ENCODE measurements around the gene LRRC4.

LRRC4 gene

DNA sequence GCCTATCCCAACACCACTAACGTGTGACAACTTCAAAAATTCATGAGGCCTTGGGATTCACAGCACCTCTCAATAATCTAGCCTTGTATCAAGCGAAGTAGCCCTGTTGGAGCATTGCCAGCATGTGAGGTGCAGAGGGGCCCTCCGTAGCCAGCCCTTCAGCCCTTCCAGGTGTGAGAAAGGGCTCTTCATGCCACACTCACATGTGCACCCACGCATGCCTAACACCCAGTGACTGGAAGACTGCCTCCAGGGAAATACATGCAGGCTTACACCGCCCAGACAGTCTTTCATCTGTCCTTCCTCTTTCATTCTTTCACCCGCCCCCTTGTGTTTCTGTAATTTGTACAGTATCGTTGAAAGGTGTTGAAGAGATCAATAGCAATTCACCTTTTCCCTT, 26.1 kb downstream of the LRRC4 start:
- DNase-seq = no peak

DNA sequence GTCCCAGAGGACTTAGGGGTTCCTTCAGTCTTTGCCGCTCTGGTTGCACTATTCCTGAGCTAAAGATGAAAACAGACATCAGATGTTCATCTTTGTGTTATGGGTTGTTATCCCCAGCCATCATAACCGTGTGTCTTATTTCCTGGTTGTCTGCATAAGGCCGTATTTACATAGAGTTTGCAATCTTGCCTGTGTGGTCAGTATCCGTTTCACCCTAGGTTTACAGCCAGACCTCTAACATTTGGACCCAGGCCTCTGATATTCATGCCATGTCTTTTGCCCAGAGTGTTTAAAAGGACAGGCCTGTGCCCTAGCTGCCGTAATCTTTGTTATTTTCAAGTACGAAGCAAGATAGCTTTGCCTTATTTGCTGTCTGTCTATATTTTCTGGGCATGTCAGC, 26.6 kb downstream of the LRRC4 start:
- no peak for DNase-seq

DNA sequence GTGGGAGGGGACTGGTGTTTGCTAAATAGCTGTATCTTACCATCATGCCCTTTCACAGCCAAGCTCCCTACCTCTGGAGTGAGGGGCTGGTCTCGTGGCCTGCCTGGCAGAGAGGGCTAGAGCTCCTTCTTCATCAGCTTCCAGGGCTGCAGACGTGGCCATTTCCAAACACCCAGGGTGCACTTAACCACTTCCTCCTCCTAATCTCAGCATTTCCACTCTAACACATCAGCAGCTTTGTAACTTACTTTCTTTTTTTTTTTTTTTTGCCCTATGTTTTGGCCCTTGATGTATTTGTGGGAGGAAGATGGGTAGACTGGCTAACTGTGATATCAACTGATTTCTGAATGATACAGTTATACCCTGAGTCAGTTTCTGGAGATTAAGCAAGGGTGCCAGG, 27.4 kb downstream of the LRRC4 start:
- no peak for DNase-seq

DNA sequence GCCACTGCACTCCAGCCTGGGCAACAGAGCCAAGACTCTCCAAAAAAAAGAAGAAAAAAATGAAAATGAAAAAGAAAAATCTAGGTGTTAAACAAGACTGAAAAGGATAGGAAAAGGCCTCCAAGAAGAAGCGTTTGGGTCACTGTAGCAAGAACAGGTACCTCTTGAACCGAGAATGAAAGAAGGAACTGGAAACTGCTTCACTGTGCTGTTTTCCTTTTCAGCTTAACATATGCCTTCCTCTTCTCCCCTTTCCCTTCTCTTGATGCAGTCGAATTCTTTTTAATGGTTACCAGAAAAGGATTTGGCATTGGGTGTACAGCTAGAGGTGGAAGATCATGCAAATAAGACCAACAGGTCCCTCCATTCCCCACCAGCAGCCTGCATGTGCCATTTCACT, 28.1 kb downstream of the LRRC4 start:
- no peak for DNase-seq

DNA sequence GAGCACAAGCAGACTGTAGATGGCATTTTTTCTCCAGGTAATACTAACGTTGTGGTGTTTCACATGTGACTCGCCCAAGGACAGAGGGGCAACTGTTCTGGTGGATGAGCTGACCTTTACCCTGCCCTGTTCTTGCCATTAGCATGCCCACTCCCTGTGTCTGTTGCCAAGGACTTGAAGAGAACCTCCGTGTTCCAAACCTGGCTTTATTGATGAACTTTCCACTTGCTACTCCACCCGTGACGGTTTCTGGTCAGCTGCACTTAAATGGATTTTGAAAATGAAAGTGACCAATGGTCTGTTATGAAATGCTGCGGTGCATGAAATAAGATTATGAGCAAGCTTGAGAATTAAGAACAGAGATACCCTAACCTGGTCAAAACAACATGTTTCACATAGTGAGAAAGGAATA, 30.4 kb downstream of the LRRC4 start:
- DNase-seq = no peak

DNA sequence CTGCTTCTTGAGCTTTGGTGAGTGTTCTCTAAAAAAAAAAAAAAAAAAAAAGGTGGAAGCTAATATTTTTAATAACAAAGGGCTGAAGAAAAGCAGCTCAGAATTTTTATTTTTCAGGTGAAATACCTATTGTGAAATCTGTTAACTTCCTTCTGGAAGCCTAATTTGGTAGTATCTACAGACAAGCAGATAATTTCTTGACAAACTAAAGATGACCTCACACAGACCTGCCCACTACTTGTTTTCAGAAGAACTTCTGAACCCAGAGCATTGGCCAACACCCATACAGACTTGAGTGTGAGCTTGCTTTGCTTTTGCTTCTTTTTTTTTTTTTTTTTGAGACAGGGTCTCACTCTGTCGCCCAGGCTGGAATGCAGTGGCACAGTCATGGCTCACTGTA, 31.2 kb downstream of the LRRC4 start:
- DNase-seq = no peak

DNA sequence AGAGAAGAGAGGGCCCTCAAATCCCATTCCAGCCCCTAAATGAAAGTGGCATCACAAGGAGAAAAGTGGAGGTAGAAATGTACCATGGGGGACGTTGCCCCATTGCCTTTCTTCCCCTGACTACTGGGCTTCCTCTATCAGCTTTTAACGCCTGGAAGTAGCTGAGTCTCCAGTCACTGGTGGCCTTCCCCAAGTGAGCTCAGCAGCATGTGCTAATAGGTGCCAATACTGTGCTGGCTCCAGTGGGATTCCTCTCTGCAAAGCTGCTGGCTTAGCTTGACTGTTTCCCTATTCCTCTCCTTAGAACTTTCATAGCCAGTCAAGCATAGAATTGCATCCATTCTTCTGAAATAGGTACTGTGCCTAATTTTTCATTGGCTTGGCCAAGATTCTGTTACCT, 32.6 kb downstream of the LRRC4 start:
- no peak for DNase-seq

DNA sequence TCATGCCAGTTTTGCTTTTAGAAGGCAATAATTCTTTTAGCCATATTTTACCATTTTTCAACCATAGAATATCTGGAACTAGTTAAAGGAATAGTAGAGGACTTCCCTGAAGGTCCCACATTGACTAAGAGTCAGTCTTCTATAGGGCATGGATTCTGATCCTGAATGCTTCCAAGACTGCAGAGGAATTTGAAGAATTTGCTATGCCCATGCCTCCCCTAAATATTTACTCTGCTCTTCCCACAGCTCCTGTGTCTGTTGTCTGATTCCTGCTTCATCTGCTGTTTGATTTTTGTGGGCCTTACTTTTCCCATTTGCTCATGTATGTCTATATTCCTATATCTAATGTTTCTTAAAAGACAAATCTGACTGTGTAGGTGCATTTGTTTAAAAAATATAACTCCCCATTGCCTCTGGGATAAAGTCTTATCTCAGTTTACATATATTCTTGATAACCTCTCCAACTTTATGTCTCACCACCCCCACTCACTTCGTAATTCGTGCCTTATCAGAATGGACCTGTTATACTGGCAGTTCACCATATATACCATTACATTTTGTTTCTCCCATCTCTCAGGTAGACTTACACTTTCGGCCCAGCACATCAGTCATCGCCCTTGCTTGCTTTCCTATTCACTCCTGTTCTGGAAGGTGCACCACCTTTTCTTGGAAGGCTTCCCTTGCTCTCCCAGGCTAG, 33.9 kb downstream of the LRRC4 start:
- DNase-seq = no peak

DNA sequence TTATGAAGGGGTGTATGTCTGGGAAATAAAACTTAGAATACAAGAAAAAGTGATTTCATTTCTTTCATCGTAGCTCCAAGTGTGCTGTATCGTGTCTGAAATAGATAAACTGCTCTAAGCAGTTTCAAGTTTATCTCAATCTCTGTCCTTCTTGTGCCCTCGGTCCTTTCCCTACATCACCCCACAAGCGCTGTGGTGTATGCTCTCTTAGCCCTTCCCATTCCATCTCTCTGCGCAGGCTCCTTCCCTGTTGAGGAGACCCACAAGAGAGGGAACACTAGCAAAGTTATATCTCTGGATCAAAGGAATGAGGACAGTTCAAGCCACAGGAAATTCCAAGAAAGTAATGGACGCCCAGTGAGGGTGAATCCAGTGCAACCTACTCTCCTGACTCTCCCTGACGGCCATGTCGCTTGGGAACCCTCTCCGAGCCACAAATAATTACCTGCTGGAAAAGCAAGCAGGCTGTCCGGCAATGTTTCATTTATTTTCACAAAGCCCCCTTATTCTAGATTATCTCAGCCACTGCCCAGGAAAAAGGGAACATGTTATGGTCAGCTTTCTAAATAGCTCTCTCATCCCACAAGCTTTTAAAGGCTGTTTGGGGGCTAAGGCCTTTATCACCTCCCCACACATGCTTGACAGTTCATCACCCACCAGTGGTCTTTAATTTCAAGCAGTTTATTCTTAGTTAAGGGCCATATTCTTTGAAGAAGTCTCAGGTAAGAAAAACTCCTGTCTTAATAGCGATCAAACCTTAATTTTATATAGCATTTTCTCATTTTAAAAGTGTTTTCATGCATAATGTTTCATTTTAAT, 34.8 kb downstream of the LRRC4 start:
- no peak for DNase-seq

DNA sequence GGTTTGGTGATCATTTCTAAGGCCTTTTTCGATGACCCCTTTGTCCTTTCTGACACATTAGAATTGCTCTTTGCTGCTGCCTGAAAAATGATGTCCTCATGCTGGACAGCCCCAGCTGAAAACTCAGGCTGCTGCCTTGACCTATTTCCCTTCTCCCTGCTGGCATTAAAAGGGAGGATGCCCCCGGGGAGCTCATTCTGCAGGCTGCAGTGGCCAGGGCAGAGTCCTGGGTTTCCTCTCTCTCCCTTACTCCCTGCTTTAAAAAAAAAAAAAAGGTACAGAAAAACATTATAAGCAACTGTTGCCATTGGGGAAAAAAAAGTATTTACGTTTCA, 35.4 kb downstream of the LRRC4 start:
- no peak for DNase-seq

DNA sequence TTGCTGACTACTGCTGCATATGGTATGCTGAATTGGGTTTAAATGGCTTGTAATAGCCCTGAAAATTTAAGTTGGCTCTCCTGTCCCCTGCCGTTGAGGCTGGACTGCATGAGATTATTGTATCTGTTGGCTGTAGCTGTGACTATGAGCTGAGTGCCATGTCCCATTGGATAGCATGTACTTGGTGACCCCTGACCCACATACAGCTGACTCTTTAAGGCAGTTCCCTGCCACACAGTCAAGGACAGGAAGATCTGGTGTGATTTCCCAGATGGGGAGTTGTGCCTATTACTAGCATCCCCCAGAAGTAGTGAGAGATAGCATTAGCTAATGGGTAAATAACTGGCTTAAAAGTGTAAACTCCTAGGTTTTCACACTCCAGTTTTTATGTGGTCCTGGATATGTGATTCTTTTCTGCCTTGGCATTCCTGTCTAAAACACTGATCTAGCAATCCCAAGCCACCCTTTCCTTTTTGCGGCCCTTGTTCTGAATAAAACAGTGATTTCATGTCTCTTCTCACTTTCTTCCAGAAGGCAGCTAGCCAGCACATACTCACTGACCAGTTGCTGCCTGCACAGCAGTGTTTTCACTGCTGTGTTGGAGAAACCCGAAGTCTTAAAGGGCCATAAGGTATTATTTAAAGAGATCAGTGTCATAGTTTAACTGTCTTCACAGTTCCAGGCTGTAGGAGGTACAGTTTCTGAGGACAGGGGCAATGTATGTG, 35.9 kb downstream of the LRRC4 start:
- DNase-seq = peak in 1 of 2 experiments; percentile 16

DNA sequence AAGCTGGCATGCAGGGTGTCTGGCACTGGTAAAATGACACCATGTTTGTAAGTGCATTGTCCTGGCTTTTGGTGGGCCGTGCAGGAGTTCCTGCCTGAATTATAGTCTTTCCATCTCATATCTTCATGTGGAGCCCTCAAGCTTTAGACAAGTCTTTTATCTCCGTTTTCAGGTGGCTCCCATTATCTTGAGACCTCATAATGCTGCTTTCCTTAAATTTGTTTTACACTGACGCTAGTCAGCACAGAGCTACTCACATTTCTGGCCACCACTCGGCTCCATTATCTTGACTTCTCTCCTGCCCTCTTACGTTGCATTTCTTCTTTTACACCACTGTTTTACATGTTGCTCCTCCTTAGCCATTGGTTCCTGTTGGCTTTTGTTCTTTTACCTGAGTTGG, 37.2 kb downstream of the LRRC4 start:
- no peak for DNase-seq

DNA sequence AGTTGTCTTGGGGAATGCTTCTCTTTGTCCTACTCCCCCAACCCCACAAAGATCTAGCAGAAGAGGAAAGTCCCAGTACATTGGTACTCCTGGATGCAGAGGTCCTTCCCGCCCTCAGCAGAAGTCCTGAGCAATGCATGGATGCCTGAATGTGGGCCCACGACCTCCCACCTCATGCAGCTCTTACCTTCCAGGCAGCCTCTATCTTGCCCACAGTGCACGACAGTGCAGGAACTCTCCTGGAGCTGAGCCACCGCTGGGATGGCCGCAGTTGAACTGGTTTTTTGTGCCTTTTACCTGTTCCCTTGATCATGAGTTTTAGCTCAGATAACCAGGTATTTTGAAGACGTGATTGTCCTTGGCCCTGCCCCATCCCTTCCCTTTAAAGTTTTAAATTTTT, 37.9 kb downstream of the LRRC4 start:
- no peak for DNase-seq

DNA sequence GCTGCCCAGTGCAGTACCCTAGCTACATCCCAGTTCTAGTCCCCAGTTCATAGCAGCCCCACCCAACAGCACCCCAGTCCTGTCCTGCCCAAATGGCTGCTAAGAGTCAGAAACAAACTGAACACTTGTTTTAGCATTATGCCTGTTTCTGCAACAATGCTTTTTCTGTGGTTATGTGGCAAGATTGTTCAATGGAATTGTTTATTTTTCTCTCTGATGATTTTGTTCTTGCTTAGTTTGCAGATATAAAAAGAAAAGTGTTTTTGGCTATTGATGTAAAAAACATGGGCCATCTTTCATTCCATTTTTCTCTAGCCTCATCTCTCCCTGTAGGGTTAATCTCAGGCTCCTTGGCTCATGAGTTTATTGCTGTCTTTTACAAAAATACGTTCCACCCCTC, 42.5 kb downstream of the LRRC4 start:
- DNase-seq = no peak

DNA sequence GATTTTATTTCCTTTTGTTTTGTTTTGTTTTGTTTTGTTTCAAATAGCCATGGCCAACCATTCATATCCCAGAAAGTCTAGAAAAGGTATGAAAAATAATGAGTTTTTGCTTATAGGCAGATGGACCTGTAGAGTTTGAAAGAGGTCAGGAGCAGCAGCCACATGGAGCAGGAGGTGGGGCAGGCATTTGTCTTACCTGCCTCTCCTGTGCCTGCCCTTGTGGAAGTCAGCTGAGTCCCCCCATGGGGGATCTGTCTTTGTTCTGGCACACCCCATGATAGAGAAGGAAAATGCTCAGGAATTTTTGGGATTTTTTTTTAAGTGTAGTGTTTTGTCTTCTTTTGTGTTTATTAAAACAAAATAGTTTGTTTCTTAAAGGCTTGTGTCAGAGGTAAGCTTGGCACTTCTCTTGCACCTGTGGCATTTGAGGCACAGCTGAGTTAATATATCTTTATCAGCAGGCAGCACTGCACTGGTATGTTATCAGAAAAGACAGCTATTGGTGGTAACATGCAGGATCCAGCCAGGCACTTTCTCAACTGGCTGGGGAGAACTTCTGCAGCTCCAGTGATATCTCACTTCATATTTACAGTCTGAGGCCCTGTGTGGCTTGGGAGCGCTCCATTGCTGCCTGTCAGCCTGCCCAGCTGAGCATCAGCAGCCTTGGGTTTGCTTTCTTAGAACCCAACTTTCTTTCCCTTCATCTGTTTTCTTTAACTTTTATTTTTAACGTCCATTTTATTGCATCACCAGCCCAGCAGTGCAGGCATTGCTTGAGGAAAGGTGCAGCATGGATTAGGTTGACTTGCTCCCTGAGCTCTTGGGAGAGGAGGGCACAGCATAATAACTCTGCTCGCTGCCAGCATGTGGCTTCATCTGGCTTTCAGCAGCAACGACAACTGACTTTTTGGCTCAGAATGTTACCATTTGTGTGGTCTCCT, 44.4 kb downstream of the LRRC4 start:
- no peak for DNase-seq

DNA sequence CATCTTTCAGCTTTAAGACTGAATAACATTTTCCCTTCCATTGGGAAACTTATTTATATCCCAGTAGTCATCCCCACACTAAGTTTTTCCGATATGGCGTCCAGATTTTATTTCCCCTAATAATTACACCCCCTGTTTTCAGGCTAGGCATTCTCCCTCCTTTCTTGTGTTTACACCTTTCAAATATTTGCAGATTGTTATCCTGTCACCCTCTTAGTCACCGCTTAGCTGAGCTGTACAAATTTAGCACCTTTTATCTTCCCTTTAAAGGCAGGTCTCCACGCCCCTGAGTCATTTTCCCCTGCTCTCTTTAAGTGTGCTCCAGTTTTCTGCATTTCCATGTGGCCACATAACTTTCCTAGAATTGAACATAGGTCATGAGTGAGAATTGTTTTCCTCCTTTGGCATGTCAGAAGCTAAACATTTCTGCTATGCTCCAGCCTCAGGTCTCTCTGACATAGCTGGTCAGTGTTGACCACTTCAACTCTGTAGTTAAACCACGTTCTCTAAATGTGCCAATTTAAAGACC, 47.4 kb downstream of the LRRC4 start:
- DNase-seq = no peak

DNA sequence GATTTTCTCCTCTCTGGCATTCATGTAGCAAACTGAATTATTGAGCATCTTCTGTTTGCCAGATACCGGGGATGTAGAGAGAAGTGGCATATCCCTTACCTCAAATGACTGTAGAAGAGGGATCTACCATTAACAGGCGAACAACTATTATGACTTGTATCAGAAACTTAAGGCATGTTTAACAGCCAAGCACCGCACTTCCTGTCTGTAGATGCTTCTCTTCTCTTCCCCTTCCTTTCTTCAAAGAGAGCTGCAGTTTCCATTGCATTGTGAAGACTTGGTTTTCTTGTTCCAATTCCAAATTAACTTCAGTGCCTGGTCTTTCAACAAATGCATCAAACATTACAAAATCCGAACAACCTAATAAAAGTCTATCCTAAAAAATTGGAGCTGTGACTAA, 49.3 kb downstream of the LRRC4 start:
- no peak for DNase-seq

DNA sequence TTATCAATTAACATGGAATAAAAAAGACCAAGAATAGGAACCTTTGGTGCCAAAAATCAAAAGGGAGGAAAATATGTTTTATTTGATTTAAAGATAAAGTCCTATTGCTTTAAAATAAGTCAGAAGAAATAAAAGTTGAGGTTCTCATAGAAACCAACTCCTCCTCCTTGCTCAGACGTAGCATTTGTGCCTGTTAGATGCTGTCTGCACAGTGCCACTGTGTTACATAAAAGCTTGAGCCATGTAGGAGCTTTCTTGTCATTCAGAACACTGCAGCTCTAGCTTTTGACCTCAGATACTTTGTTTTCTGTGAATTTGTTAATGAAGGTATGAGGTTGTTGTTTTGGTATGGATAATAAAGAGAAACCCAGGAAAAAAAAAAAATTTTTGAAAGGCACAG, 50.3 kb downstream of the LRRC4 start:
- DNase-seq = no peak

DNA sequence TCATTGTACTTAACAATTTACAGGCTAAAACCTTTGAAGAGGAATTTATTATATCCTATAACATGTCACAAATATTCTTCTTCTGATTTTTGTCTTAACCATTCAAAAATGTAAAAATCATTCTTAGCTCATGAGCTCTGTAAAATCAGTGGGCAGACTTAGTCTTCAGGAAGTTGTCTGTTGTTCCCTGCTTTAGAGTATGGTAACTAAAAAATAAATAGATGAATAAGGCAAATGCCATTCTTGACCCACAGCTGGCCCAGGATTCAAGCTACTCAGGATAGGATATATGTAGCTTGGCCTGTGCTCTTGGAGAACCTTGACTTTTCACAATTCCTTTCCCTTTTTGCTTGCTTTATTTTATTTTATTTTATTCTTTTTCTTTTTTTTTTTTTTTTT, 51.5 kb downstream of the LRRC4 start:
- DNase-seq = no peak

DNA sequence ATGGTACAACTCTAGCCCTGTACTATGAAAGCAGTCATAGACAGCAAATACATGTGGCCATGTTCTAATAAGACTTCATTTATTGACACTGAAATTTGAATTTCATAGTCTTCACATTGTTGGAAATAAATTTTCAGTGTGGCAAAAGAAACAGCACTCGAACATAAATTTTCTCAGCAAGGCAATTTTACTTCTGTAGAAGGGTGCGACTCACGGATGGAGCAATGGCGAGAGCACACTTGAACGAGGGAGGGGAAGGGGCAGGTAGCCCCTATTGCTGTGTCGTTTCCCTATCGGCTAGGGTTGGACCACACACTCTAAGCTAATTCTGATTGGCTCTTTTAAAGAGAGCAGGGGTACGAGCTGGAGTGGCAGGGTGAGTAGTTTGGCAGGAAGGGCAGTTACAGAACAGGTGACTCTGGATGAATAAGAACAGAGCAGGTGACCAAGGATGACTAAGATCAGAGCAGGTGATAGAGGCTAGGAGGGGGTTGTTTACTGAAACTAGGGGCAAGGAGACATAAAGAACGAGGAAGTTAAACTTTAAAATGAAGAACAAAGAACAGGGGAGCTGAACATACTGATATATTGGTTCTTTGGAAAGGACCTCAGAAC, 52.0 kb downstream of the LRRC4 start:
- DNase-seq = no peak

DNA sequence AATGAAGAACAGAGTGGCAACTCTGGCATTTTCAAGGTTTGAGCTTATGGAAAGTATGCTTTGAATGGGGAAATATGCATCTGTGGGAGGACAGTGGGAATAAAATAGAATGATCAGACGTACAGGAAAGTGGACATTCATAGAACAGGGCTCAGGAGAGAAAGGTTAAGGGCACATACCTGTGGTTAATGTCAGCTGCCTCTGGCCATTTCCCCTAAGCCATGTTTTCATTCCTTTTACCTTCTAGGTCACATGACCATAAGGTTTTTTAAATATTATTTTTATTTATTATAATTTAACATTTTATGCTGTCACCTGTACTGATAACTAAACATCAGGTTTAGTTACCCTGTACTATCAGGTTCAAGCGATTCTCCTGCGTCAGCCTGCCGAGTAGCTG, 52.8 kb downstream of the LRRC4 start:
- no peak for DNase-seq

Measured in cerebellar nuclear complex (tissue), 1 donor.